ENCODE results near the gene KMO.

- TF ChIP-seq CTCF (conservative IDR thresholded peaks at IDR 0.05) (no peak), EZH2 (IDR thresholded peaks at IDR 0.05; ENCODE audit: low read depth) (no peak)
These were observed 28.1 kb downstream of the KMO start for GRCh38 chr1:241560146-241560848.
